Peyer's patch (tissue), 4 donors: ENCODE data around the gene PRKAR1B.

ENCODE experiments used
- CTCF ChIP-seq, 6 experiments: fragments of 450-650 bp in 4 of 6; fragments of 200-600 bp in 2 of 6; sonication (generic) in 1 of 6; IDR thresholded peaks; one replicate each; pipeline ENCODE4 v1.5.1; 2017 to 2019; ENCODE audit warnings: antibody characterized with exemption in 6 of 6, mild to moderate bottlenecking in 3 of 6, moderate library complexity in 1 of 6
- POLR2A ChIP-seq, 2 donors: fragments of 450-650 bp; IDR thresholded peaks; one replicate each; pipeline ENCODE4 v1.5.1; 2017; ENCODE audit warnings: antibody characterized with exemption in 2 of 2, mild to moderate bottlenecking in 2 of 2, moderate library complexity in 2 of 2

- no peak for TF ChIP-seq POLR2A (IDR thresholded peaks at IDR 0.05)
- TF ChIP-seq CTCF (IDR thresholded peaks at IDR 0.05) = no peak
Measured at GRCh38 chr7:739983-740942, 13.2 kb upstream of the PRKAR1B start.
